GM12873 (cell line): ENCODE results near the gene PNCK.

Experiments used
- CTCF ChIP-seq: IDR thresholded peaks from 2 replicates; pipeline ENCODE4 v1.5.1; 2012; ENCODE audit warnings: low read depth, mild to moderate bottlenecking, moderate library complexity, low read length, control low read depth; ENCODE audit not compliant: insufficient read depth; ENCODE audit errors: missing control alignments

The PNCK gene

GRCh38 chrX:153631907-153632594 is 41.6 kb downstream of the PNCK start:
- no peak for TF ChIP-seq CTCF

- no peak for TF ChIP-seq CTCF
These were observed 42.3 kb downstream of the PNCK start for GRCh38 chrX:153631346-153631745.

GRCh38 chrX:153628665-153629064 is 44.9 kb downstream of the PNCK start:
- TF ChIP-seq CTCF: no peak

GRCh38 chrX:153628129-153628528 is 45.5 kb downstream of the PNCK start:
- no peak for TF ChIP-seq CTCF

GRCh38 chrX:153627675-153628111 is 45.9 kb downstream of the PNCK start:
- no peak for TF ChIP-seq CTCF

- no peak for TF ChIP-seq CTCF
These were observed 46.5 kb downstream of the PNCK start for GRCh38 chrX:153626863-153627674.

GRCh38 chrX:153626025-153626633 is 47.5 kb downstream of the PNCK start:
- TF ChIP-seq CTCF: no peak
